A673 (cell line): ENCODE results near the gene ITGB4. TPM values are rescaled to one million over a fixed set of nuclear protein-coding genes. Genes with fewer than 3 reads are reported as not detected.

Experiments
- BruUV-seq: library from RNA; stranded (reverse); fragments of 400-500 nt; replicated peaks from 2 replicates; lab custom pipeline; 2021; lab: Mats Ljungman, UMichigan
- CTCF ChIA-PET: fragments of 300-600 bp; sonication (Branson Sonifier 250); formaldehyde crosslinking; loops from one replicate; lab custom pipeline; 2022; ENCODE audit warnings: antibody characterized with exemption; lab: Charles Lee
- POLR2A ChIA-PET: fragments of 300-600 bp; sonication (Branson Sonifier 250); formaldehyde crosslinking; loops from one replicate; lab custom pipeline; 2022; ENCODE audit warnings: antibody characterized with exemption; ENCODE audit not compliant: low non-redundant PET; lab: Charles Lee
- DNase-seq: peaks from one replicate; pipeline ENCODE4 v3.0.0-alpha.2; 2015; ENCODE audit warnings: low spot score
- H3K27ac ChIP-seq: fragments of 200-600 bp; sonication (generic); 2 replicates; pipeline ENCODE4 v1.5.1; 2016; ENCODE audit warnings: mixed run types, low read depth, mild to moderate bottlenecking, mixed read lengths, antibody characterized with exemption, low read length; ENCODE audit not compliant: poor library complexity, severe bottlenecking
- H3K27me3 ChIP-seq: fragments of 200-600 bp; sonication (generic); replicated peaks from 2 replicates; pipeline ENCODE4 v1.6.1; 2017; ENCODE audit warnings: mixed run types, low read depth, mild to moderate bottlenecking, mixed read lengths, antibody characterized with exemption, low read length; ENCODE audit not compliant: insufficient read depth, poor library complexity
- H3K36me3 ChIP-seq: fragments of 200-600 bp; sonication (generic); 2 replicates; pipeline ENCODE4 v1.6.1; 2016; ENCODE audit warnings: mixed run types, mild to moderate bottlenecking, mixed read lengths, antibody characterized with exemption, low read length; ENCODE audit not compliant: insufficient read depth, poor library complexity, severe bottlenecking
- H3K4me1 ChIP-seq: fragments of 200-600 bp; sonication (generic); 2 replicates; pipeline ENCODE4 v1.6.1; 2017; ENCODE audit warnings: mixed run types, mild to moderate bottlenecking, mixed read lengths, antibody characterized with exemption, low read length; ENCODE audit not compliant: insufficient read depth, poor library complexity, severe bottlenecking
- H3K4me3 ChIP-seq: fragments of 200-600 bp; sonication (generic); 2 replicates; pipeline ENCODE4 v1.5.1; 2016; ENCODE audit warnings: low read depth, mixed run types, mild to moderate bottlenecking, mixed read lengths, low read length; ENCODE audit not compliant: poor library complexity, severe bottlenecking
- H3K9me3 ChIP-seq: fragments of 200-600 bp; sonication (generic); 2 replicates; pipeline ENCODE4 v1.6.1; 2016; ENCODE audit warnings: mixed run types, low read depth, mild to moderate bottlenecking, mixed read lengths, antibody characterized with exemption, low read length; ENCODE audit not compliant: poor library complexity, severe bottlenecking
- CTCF ChIP-seq: fragments of 300-800, 200-600 bp; sonication (generic); conservative IDR thresholded peaks from 2 replicates; pipeline ENCODE4 v1.5.1; 2017; ENCODE audit warnings: low read depth, mild to moderate bottlenecking, antibody characterized with exemption, low read length, moderate library complexity, mixed read lengths
- EZH2 ChIP-seq: fragments of 200-600 bp; sonication (generic); IDR thresholded peaks from 2 replicates; pipeline ENCODE4 v1.6.1; 2017; ENCODE audit warnings: borderline replicate concordance, low read depth, mild to moderate bottlenecking, mixed read lengths, antibody characterized with exemption, low read length; ENCODE audit not compliant: poor library complexity, severe bottlenecking
- intact Hi-C: fragments of 100-400 bp; cut with micrococcal nuclease; formaldehyde crosslinking; loops from one replicate; pipeline ENCODE4 v1.10.0; 2022; ENCODE audit not compliant: unreplicated experiment
- total RNA-seq: library from RNA; stranded (reverse); gene quantifications from 2 replicates; pipeline ENCODE4 v1.2.3, GENCODE V29; 2021

The ITGB4 gene
- total RNA-seq, 1 experiment from 2014 or later: 0.95 TPM

- no TSS peak for BruUV-seq
- POLR2A ChIA-PET: no interaction called here
- H3K36me3 ChIP-seq: no peaks in the 10 kb centered on the region
Observed at GRCh38 chr17:75749545-75750389, 28.5 kb downstream of the ITGB4 start.

GRCh38 chr17:75750661-75751423 lies 29.6 kb downstream of the ITGB4 start:
- no peak overlapping the region for H3K4me3 ChIP-seq
- no peak overlapping the region for H3K27ac ChIP-seq
- no peaks in the 10 kb centered on the region for H3K9me3 ChIP-seq
- intact Hi-C loops: no loop called here
- no TSS peak for BruUV-seq
- H3K4me1 ChIP-seq: peaks cover 5% of the 10 kb centered on the region
- no peak for DNase-seq
- CTCF ChIA-PET: interaction anchor here (0.9 to 3.3 kb wide), 3 partner anchors 23 to 150 kb away, joined by 3 to 41 read pairs (median 4); partner anchors contain the start of gene SMIM5
- TF ChIP-seq EZH2 (no peak), CTCF (no peak)
- H3K36me3 ChIP-seq: no peaks in the 10 kb centered on the region
- no peaks in the 10 kb centered on the region for H3K27me3 ChIP-seq
- POLR2A ChIA-PET: no interaction called here

More at GRCh38 chr17:75749545-75750389, 28.5 kb downstream of the ITGB4 start:
- TF ChIP-seq EZH2 (no peak), CTCF (peak; percentile 95)
- no peaks in the 10 kb centered on the region for H3K9me3 ChIP-seq
- H3K27me3 ChIP-seq: no peaks in the 10 kb centered on the region
- H3K27ac ChIP-seq: no peak overlapping the region
- H3K4me1 ChIP-seq: peaks cover 5% of the 10 kb centered on the region
- H3K4me3 ChIP-seq: no peak overlapping the region
- intact Hi-C loops: loop anchor here (5.0 kb wide), 1 partner anchor 327 kb away; no protein-coding TSS in a partner anchor
- CTCF ChIA-PET: interaction anchor here (0.5 to 3.3 kb wide), 9 partner anchors 24 to 325 kb away, joined by 3 to 41 read pairs (median 3); partner anchors contain the start of gene SMIM5
- DNase-seq: peak; percentile 84

- no peak overlapping the region for H3K4me3 ChIP-seq
- H3K36me3 ChIP-seq: no peaks in the 10 kb centered on the region
- no TSS peak for BruUV-seq
- CTCF ChIA-PET: interaction anchor here (0.6 to 3.3 kb wide), 2 partner anchors 9 to 118 kb away, joined by 3 to 41 read pairs; partner anchors contain the start of gene SMIM5
- TF ChIP-seq CTCF: no peak
- no peaks in the 10 kb centered on the region for H3K9me3 ChIP-seq
- no peaks in the 10 kb centered on the region for H3K27me3 ChIP-seq
- H3K27ac ChIP-seq: no peak overlapping the region
- POLR2A ChIA-PET: no interaction called here
- no peak for DNase-seq
- peaks cover 5% of the 10 kb centered on the region for H3K4me1 ChIP-seq
- intact Hi-C loops: no loop called here
Observed at GRCh38 chr17:75751676-75752404, 30.6 kb downstream of the ITGB4 start.
